Measurements from ENCODE around the gene FPGS. TPM values are rescaled to one million over a fixed set of nuclear protein-coding genes. Genes with fewer than 3 reads are reported as not detected.
"Not testable (repeated sequence)": the region's sequence is repeated elsewhere in the genome, so short reads cannot be mapped to it uniquely, and the experiment has no call there.

FPGS gene
- total RNA-seq, 1 experiment from 2014 or later, result 70.6 TPM

DNA sequence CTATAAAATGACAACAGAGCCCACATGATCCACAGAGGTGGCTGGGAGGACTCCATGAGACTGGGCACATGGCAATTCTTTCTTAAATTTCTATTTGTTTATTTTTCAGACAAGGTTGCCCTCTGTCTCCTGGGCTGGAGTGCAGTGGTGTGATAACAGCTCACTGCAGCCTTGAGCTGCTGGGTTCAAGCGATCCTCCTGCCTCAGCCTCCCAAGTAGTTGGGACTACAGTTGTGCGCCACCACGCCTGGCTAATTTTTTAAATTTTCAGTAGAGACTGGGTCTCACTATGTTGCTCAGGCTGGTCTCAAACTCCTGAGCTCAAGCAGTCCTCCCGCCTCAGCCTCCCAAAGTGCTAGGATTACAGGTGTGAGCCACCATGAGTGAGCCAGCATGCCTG lies 42.9 kb downstream of the FPGS start:
- ATAC-seq; H3K4me1 ChIP-seq (ENCODE audit: control insufficient read depth in 1 of 2, insufficient read depth in 2 of 2, low read length in 2 of 2); BruUV-seq (replicated peaks); H3K9ac ChIP-seq (ENCODE audit: low read length); H3K36me3 ChIP-seq (ENCODE audit: control insufficient read depth in 1 of 2, insufficient read depth in 2 of 2, low read length in 2 of 2); H3K4me3 ChIP-seq (replicated peaks in 1 of 2; ENCODE audit: low read depth in 1 of 2, low read length in 2 of 2); H3K79me2 ChIP-seq (ENCODE audit: insufficient read depth, low read length); intact Hi-C loops (cut with micrococcal nuclease); H3K9me2 ChIP-seq (ENCODE audit: insufficient read depth); DNase-seq (ENCODE audit: low read depth, low spot score); H3K27ac ChIP-seq (ENCODE audit: low read depth, low read length); H4K20me1 ChIP-seq (ENCODE audit: insufficient read depth); H3K27me3 ChIP-seq (ENCODE audit: insufficient read depth, low read length); H3K4me2 ChIP-seq (ENCODE audit: low read length); H2AFZ ChIP-seq (ENCODE audit: low read depth, low read length, poor library complexity, severe bottlenecking); RAD21 ChIA-PET (ENCODE audit: low non-redundant PET in 1 of 2, low total read pairs in 2 of 2, uncharacterized antibody in 2 of 2, unreplicated experiment in 2 of 2); POLR2A ChIA-PET: not testable (repeated sequence)
- CTCF ChIA-PET, result interaction anchor here (1.0 kb wide), 1 partner anchor 24 kb away, joined by 3 read pairs; no protein-coding TSS in a partner anchor
- peaks cover 3 to 11% of the 10 kb centered on the region in 2 experiments; a peak in 2 of 4 replicates for H3K9me3 ChIP-seq (ENCODE audit: control insufficient read depth in 1 of 2, insufficient read depth in 1 of 2, low read depth in 1 of 2, low read length in 2 of 2)

DNA sequence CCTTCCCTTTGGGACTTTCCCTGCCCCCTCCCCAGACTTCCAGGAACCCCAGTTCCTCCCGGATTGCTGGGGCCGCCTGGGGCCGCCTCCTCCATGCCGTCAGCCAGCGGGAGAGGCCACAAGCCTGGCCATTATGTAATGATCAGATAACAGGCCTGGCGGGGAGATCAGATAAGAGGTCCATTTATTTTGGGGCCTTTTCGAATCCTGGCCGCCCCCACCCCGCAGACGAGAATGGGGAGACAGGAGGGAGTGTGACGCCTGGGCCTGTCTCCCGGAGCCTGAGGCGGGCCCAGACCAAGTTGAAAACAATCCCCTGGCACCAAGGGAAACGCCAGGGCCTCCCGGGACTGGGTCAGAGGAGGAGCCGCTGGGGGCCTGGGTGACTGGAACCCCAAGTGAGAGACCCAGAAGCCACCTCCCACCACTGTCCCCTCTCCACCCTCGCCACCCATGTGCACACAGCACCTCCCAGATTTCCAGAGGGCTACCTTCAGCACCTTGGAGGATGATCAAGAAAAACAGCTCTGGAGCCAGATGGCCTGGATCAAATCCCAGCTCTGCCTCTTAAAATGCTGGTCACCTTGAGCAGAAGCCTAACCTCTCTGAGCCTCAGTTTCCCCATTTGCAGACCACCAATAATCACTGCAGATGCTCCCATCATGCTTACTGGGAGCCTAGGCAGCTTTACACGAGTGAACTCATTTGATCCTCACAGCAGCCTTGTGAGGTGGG lies 43.9 kb downstream of the FPGS start:
- Histone ChIP-seq H3K4me2 (ENCODE audit: low read length) (no peak overlapping the region), H3K79me2 (ENCODE audit: insufficient read depth, low read length) (no peaks in the 10 kb centered on the region), H3K9ac (ENCODE audit: low read length) (no peak overlapping the region), H2AFZ (ENCODE audit: low read depth, low read length, poor library complexity, severe bottlenecking) (no peak overlapping the region), H3K9me3 (ENCODE audit: control insufficient read depth in 1 of 2, insufficient read depth in 1 of 2, low read depth in 1 of 2, low read length in 2 of 2) (peaks cover 3 to 11% of the 10 kb centered on the region in 2 experiments; a peak in 2 of 4 replicates), H3K27ac (ENCODE audit: low read depth, low read length) (no peak overlapping the region), H3K9me2 (ENCODE audit: insufficient read depth) (no peaks in the 10 kb centered on the region), H3K27me3 (ENCODE audit: insufficient read depth, low read length) (no peaks in the 10 kb centered on the region), H3K4me1 (ENCODE audit: control insufficient read depth in 1 of 2, insufficient read depth in 2 of 2, low read length in 2 of 2) (no peaks in the 10 kb centered on the region), H3K4me3 (replicated peaks in 1 of 2; ENCODE audit: low read depth in 1 of 2, low read length in 2 of 2) (no peak overlapping the region), H3K36me3 (ENCODE audit: control insufficient read depth in 1 of 2, insufficient read depth in 2 of 2, low read length in 2 of 2) (no peaks in the 10 kb centered on the region), H4K20me1 (ENCODE audit: insufficient read depth) (no peaks in the 10 kb centered on the region)
- ATAC-seq (no peak), DNase-seq (ENCODE audit: low read depth, low spot score) (no peak)
- ChIA-PET CTCF (no interaction called here), RAD21 (ENCODE audit: low non-redundant PET in 1 of 2, low total read pairs in 2 of 2, uncharacterized antibody in 2 of 2, unreplicated experiment in 2 of 2) (no interaction called here), POLR2A (no interaction called here)
- TF ChIP-seq, protein P1, sequence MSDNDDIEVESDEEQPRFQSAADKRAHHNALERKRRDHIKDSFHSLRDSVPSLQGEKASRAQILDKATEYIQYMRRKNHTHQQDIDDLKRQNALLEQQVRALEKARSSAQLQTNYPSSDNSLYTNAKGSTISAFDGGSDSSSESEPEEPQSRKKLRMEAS (IDR thresholded peaks at IDR 0.05), result no peak
- TF ChIP-seq, protein P2, sequence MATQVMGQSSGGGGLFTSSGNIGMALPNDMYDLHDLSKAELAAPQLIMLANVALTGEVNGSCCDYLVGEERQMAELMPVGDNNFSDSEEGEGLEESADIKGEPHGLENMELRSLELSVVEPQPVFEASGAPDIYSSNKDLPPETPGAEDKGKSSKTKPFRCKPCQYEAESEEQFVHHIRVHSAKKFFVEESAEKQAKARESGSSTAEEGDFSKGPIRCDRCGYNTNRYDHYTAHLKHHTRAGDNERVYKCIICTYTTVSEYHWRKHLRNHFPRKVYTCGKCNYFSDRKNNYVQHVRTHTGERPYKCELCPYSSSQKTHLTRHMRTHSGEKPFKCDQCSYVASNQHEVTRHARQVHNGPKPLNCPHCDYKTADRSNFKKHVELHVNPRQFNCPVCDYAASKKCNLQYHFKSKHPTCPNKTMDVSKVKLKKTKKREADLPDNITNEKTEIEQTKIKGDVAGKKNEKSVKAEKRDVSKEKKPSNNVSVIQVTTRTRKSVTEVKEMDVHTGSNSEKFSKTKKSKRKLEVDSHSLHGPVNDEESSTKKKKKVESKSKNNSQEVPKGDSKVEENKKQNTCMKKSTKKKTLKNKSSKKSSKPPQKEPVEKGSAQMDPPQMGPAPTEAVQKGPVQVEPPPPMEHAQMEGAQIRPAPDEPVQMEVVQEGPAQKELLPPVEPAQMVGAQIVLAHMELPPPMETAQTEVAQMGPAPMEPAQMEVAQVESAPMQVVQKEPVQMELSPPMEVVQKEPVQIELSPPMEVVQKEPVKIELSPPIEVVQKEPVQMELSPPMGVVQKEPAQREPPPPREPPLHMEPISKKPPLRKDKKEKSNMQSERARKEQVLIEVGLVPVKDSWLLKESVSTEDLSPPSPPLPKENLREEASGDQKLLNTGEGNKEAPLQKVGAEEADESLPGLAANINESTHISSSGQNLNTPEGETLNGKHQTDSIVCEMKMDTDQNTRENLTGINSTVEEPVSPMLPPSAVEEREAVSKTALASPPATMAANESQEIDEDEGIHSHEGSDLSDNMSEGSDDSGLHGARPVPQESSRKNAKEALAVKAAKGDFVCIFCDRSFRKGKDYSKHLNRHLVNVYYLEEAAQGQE (IDR thresholded peaks at IDR 0.05; ENCODE audit: low read depth), result no peak
- TF ChIP-seq, protein P3, sequence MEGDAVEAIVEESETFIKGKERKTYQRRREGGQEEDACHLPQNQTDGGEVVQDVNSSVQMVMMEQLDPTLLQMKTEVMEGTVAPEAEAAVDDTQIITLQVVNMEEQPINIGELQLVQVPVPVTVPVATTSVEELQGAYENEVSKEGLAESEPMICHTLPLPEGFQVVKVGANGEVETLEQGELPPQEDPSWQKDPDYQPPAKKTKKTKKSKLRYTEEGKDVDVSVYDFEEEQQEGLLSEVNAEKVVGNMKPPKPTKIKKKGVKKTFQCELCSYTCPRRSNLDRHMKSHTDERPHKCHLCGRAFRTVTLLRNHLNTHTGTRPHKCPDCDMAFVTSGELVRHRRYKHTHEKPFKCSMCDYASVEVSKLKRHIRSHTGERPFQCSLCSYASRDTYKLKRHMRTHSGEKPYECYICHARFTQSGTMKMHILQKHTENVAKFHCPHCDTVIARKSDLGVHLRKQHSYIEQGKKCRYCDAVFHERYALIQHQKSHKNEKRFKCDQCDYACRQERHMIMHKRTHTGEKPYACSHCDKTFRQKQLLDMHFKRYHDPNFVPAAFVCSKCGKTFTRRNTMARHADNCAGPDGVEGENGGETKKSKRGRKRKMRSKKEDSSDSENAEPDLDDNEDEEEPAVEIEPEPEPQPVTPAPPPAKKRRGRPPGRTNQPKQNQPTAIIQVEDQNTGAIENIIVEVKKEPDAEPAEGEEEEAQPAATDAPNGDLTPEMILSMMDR (IDR thresholded peaks at IDR 0.05 in 2 of 3, conservative IDR thresholded peaks at IDR 0.05 in 1 of 3; ENCODE audit: borderline replicate concordance in 1 of 3, insufficient read depth in 1 of 3, low read depth in 2 of 3, low read length in 2 of 3), result no peak
- no peak for TF ChIP-seq JUND (IDR thresholded peaks at IDR 0.05)
- no peak for TF ChIP-seq EZH2 (IDR thresholded peaks at IDR 0.05)
- intact Hi-C loops (cut with micrococcal nuclease), result no loop called here
- BruUV-seq (replicated peaks), result no TSS peak
